GM12878 (cell line): Measurements from ENCODE around the gene TBC1D5. TPM values are rescaled to one million over a fixed set of nuclear protein-coding genes. Genes with fewer than 3 reads are reported as not detected.

Experiments
- ATAC-seq: fragments of 200-7000 bp; cut with Tn5 transposase; 3 replicates; pipeline ENCODE4 v1.9.1; 2020; ENCODE audit warnings: mild to moderate bottlenecking, moderate library complexity
- BruUV-seq: library from RNA; stranded (reverse); fragments of 400-500 nt; replicated peaks from 2 replicates; lab custom pipeline; 2021; lab: Mats Ljungman, UMichigan
- CTCF ChIA-PET: fragments of 300-600 bp; sonication (Branson Sonifier 250); formaldehyde crosslinking; extraction: SDS; loops from one replicate; lab custom pipeline; 2021; ENCODE audit warnings: inconsistent platforms; lab: Yijun Ruan, JAX
- POLR2A ChIA-PET: fragments of 350-600 bp; formaldehyde crosslinking; extraction: SDS; loops from one replicate; lab custom pipeline; 2021; ENCODE audit warnings: inconsistent platforms; lab: Charles Lee
- RAD21 ChIA-PET: fragments of 300-600 bp; sonication (Branson Sonifier 250); formaldehyde crosslinking; loops from one replicate; lab custom pipeline; 2023; ENCODE audit warnings: antibody characterized with exemption; ENCODE audit not compliant: unreplicated experiment; lab: Charles Lee
- SMC1A ChIA-PET: fragments of 300-600 bp; sonication (Branson Sonifier 250); formaldehyde crosslinking; loops from one replicate; lab custom pipeline; 2023; ENCODE audit not compliant: unreplicated experiment, uncharacterized antibody; lab: Charles Lee
- DNase-seq: peaks from one replicate; pipeline ENCODE4 v3.0.0-alpha.2; 2011; ENCODE audit warnings: low read depth, low spot score
- FAIRE-seq: peaks from 3 replicates; lab custom pipeline; 2011; peaks lifted over from hg19 to GRCh38; lab: Jason Lieb, UNC
- H2AFZ ChIP-seq: 2 replicates; pipeline ENCODE4 v1.6.0; 2011; ENCODE audit warnings: low read depth, low read length, control low read depth; ENCODE audit not compliant: control insufficient read depth
- H3K27ac ChIP-seq: 2 replicates; pipeline ENCODE4 v1.5.1; 2011; ENCODE audit warnings: control low read depth; ENCODE audit not compliant: control insufficient read depth, insufficient read depth
- H3K27me3 ChIP-seq, 2 experiments: replicated peaks in 1 of 2; 2 replicates each; pipeline versions ENCODE4 v1.6.0 to v1.6.1; 2011; ENCODE audit warnings: low read length in 1 of 2; ENCODE audit not compliant: control insufficient read depth in 2 of 2, insufficient read depth in 2 of 2
- H3K36me3 ChIP-seq, 2 experiments: 2 replicates each; pipeline ENCODE4 v1.5.1; 2011; ENCODE audit warnings: low read length in 1 of 2; ENCODE audit not compliant: control insufficient read depth in 2 of 2, insufficient read depth in 2 of 2
- H3K4me1 ChIP-seq: 2 replicates; pipeline ENCODE4 v1.6.1; 2011; ENCODE audit warnings: mild to moderate bottlenecking, low read length, moderate library complexity, mixed read lengths; ENCODE audit not compliant: control insufficient read depth, insufficient read depth
- H3K4me2 ChIP-seq: 2 replicates; pipeline ENCODE4 v1.6.0; 2011; ENCODE audit warnings: control low read depth; ENCODE audit not compliant: control insufficient read depth, insufficient read depth
- H3K4me3 ChIP-seq: fragments of 200-600 bp; sonication (generic); 2 replicates; pipeline ENCODE4 v1.5.1; 2016
- H3K79me2 ChIP-seq: 2 replicates; pipeline ENCODE4 v1.6.0; 2011; ENCODE audit warnings: low read length; ENCODE audit not compliant: control insufficient read depth, insufficient read depth
- H3K9ac ChIP-seq: 2 replicates; pipeline ENCODE4 v1.8.0; 2011; ENCODE audit warnings: low read length, control low read depth, mixed read lengths; ENCODE audit not compliant: control insufficient read depth, insufficient read depth
- H3K9me3 ChIP-seq: replicated peaks from 3 replicates; pipeline ENCODE4 v1.5.1; 2011; ENCODE audit warnings: mild to moderate bottlenecking, low read length; ENCODE audit not compliant: control insufficient read depth, insufficient read depth
- H4K20me1 ChIP-seq: 2 replicates; pipeline ENCODE4 v1.6.0; 2011; ENCODE audit not compliant: control insufficient read depth, insufficient read depth
- BACH1 ChIP-seq: fragments of 450-650 bp; IDR thresholded peaks from 2 replicates; pipeline ENCODE4 v1.6.1; 2017; ENCODE audit warnings: mild to moderate bottlenecking, borderline replicate concordance
- CHD2 ChIP-seq: IDR thresholded peaks from 2 replicates; pipeline ENCODE4 v1.6.1; 2011; ENCODE audit warnings: low read depth, low read length, improper control_type of control experiment, borderline replicate concordance
- CHD4 ChIP-seq: fragments of 200-600 bp; sonication (generic); IDR thresholded peaks from 2 replicates; pipeline ENCODE4 v1.6.1; 2016; ENCODE audit warnings: mild to moderate bottlenecking
- EGR1 ChIP-seq, 2 experiments: IDR thresholded peaks; 1 replicate in 1 of 2; 2 replicates in 1 of 2; pipeline ENCODE4 v1.6.1; 2011 to 2012; ENCODE audit warnings: low read depth in 2 of 2, low read length in 2 of 2, borderline replicate concordance in 1 of 2, mild to moderate bottlenecking in 1 of 2, moderate library complexity in 1 of 2
- FOS ChIP-seq: IDR thresholded peaks from 3 replicates; pipeline ENCODE4 v1.6.1; 2011; ENCODE audit warnings: borderline replicate concordance; ENCODE audit not compliant: insufficient read length; ENCODE audit errors: extremely low read depth
- RELA ChIP-seq: fragments of 450-650 bp; IDR thresholded peaks from 2 replicates; pipeline ENCODE4 v1.8.0; 2014; ENCODE audit warnings: borderline replicate concordance; ENCODE audit not compliant: partially characterized antibody
- SPI1 ChIP-seq: IDR thresholded peaks from 2 replicates; pipeline ENCODE4 v1.6.1; 2011; ENCODE audit warnings: low read depth, mild to moderate bottlenecking, low read length, moderate library complexity, borderline replicate concordance; ENCODE audit not compliant: insufficient read depth
- USF1 ChIP-seq: IDR thresholded peaks from 2 replicates; pipeline ENCODE4 v1.6.1; 2011; ENCODE audit warnings: borderline replicate concordance, low read depth, mild to moderate bottlenecking, moderate library complexity, mixed read lengths, low read length; ENCODE audit not compliant: insufficient read depth; ENCODE audit errors: extremely low read length
- ZBTB4 ChIP-seq: fragments of 450-650 bp; formaldehyde crosslinking; IDR thresholded peaks from 2 replicates; pipeline ENCODE4 v1.4.0; 2022; ENCODE audit warnings: mild to moderate bottlenecking, moderate library complexity
- ZNF274 ChIP-seq: IDR thresholded peaks from one replicate; pipeline ENCODE4 v1.8.0; 2011; ENCODE audit not compliant: insufficient read length, insufficient read depth
- WGBS: methylation state at CpG from one replicate; pipeline ENCODE4 v1.1.6; 2016; ENCODE audit warnings: low lambda C conversion rate; ENCODE audit not compliant: insufficient replicate concordance, insufficient coverage; ENCODE audit errors: missing lambda C conversion rate; 5-methylcytosine and 5-hydroxymethylcytosine counted together
- in situ Hi-C: fragments of 300-500 bp; cut with MboI; formaldehyde crosslinking; loops from 9 replicates; pipeline ENCODE4 v1.14.3; 2018; ENCODE audit warnings: mixed read lengths
- intact Hi-C: fragments of 100-400 bp; cut with micrococcal nuclease; formaldehyde crosslinking; loops from one replicate; pipeline ENCODE4 v1.14.2; 2022; ENCODE audit not compliant: unreplicated experiment
- polyA plus RNA-seq, 11 experiments: library from polyadenylated mRNA; depleted of rRNA in 4 of 11; unstranded in 6 of 11; stranded (reverse) in 5 of 11; fragments of >200 nt; fragmentation: Nextera tagmentation in 4 of 11; fragmentation: Illumina TruSeq in 1 of 11; extraction: Ambion mirVana in 4 of 11; extraction: Trizol in 1 of 11; gene quantifications; 1 replicate in 1 of 11; 2 replicates in 10 of 11; pipeline versions ENCODE4 v1.2.1 to v1.2.3, GENCODE V29; 2011 to 2016; ENCODE audit warnings: inconsistent platforms in 2 of 11, missing spikeins in 2 of 11, low read depth in 1 of 11
- total RNA-seq, 4 experiments: library from RNA; depleted of rRNA in 3 of 4; stranded (reverse); fragments of >200 nt in 3 of 4; fragmentation: Illumina TruSeq in 1 of 4; extraction: Trizol in 1 of 4; gene quantifications; 2 replicates each; pipeline versions ENCODE4 v1.2.1 to v1.2.3, GENCODE V29; 2013 to 2021

The TBC1D5 gene
- total and polyA plus RNA-seq, 10 of the 15 experiments (the other 5 are each of a cell fraction or from before 2014, with no cell fraction given): 5.5 to 61.0 (median 43.8) TPM

- H2AFZ ChIP-seq: no peak overlapping the region
Observed at GRCh38 chr3:17550624-17551023, 191.8 kb downstream of the TBC1D5 start.

GRCh38 chr3:17546500-17547255 is 195.8 kb downstream of the TBC1D5 start:
- ChIA-PET CTCF (interaction anchor here (1.5 kb wide), 1 partner anchor 273 kb away, joined by 3 read pairs; no protein-coding TSS in a partner anchor), POLR2A (no interaction called here), SMC1A (interaction anchor here (1.3 kb wide), 1 partner anchor 15 kb away, joined by 3 read pairs; no protein-coding TSS in a partner anchor), RAD21 (no interaction called here)
- Histone ChIP-seq H3K36me3 (no peaks in the 10 kb centered on the region; a peak in 1 of 4 replicates), H4K20me1 (no peaks in the 10 kb centered on the region), H3K4me2 (no peak overlapping the region), H3K4me1 (no peaks in the 10 kb centered on the region), H3K9ac (no peak overlapping the region), H3K9me3 (no peaks in the 10 kb centered on the region), H3K27me3 (no peaks in the 10 kb centered on the region), H3K27ac (no peak overlapping the region), H3K4me3 (no peak overlapping the region), H3K79me2 (no peaks in the 10 kb centered on the region), H2AFZ (no peak overlapping the region)
- 98% methylated on average over 9 of the region's 10 CpGs for WGBS
- DNase-seq: no peak
- BruUV-seq: no TSS peak
- in situ Hi-C loops (no loop called here), intact Hi-C loops (no loop called here)
- no peak for ATAC-seq
- no peak for FAIRE-seq
- TF ChIP-seq SPI1 (no peak), EGR1 (IDR thresholded peaks at IDR 0.05; ENCODE audit: borderline replicate concordance in 1 of 2, low read depth in 2 of 2, low read length in 2 of 2) (no peak), CHD4 (no peak), CHD2 (no peak), RELA (no peak), ZBTB4 (CRISPR knock-in tag) (no peak), BACH1 (no peak)

More at GRCh38 chr3:17550624-17551023, 191.8 kb downstream of the TBC1D5 start:
- Histone ChIP-seq H3K9ac (no peak overlapping the region), H3K9me3 (no peaks in the 10 kb centered on the region), H3K4me3 (no peak overlapping the region), H3K4me1 (no peaks in the 10 kb centered on the region), H3K4me2 (no peak overlapping the region), H4K20me1 (no peaks in the 10 kb centered on the region), H3K36me3 (no peaks in the 10 kb centered on the region; a peak in 1 of 4 replicates), H3K27me3 (no peaks in the 10 kb centered on the region), H3K27ac (no peak overlapping the region), H3K79me2 (no peaks in the 10 kb centered on the region)
- BruUV-seq: no TSS peak
- CTCF ChIA-PET: interaction anchor here (1.6 to 3.3 kb wide), 2 partner anchors 287 to 291 kb away, joined by 6 to 22 read pairs; no protein-coding TSS in a partner anchor
- POLR2A ChIA-PET: no interaction called here
- no peak for TF ChIP-seq USF1
- TF ChIP-seq ZNF274: no peak
- no peak for TF ChIP-seq FOS
- no peak for DNase-seq
- SMC1A ChIA-PET: interaction anchor here (0.9 to 1.7 kb wide), 2 partner anchors 95 to 290 kb away, joined by 4 to 5 read pairs; no protein-coding TSS in a partner anchor
- no peak for ATAC-seq
- intact Hi-C loops (loop anchor here (5.0 kb wide), 1 partner anchor 292 kb away; no protein-coding TSS in a partner anchor), in situ Hi-C loops (no loop called here)
- no peak for FAIRE-seq
- RAD21 ChIA-PET: interaction anchor here (2.6 kb wide), 1 partner anchor 290 kb away, joined by 24 read pairs; no protein-coding TSS in a partner anchor
